Measurements from ENCODE around the gene CCDC146.
A peak's percentile ranks its signal among the peaks of the same experiment; 100 is the strongest.
"Not testable (repeated sequence)": the region's sequence is repeated elsewhere in the genome, so short reads cannot be mapped to it uniquely, and the experiment has no call there.

The CCDC146 gene

DNA sequence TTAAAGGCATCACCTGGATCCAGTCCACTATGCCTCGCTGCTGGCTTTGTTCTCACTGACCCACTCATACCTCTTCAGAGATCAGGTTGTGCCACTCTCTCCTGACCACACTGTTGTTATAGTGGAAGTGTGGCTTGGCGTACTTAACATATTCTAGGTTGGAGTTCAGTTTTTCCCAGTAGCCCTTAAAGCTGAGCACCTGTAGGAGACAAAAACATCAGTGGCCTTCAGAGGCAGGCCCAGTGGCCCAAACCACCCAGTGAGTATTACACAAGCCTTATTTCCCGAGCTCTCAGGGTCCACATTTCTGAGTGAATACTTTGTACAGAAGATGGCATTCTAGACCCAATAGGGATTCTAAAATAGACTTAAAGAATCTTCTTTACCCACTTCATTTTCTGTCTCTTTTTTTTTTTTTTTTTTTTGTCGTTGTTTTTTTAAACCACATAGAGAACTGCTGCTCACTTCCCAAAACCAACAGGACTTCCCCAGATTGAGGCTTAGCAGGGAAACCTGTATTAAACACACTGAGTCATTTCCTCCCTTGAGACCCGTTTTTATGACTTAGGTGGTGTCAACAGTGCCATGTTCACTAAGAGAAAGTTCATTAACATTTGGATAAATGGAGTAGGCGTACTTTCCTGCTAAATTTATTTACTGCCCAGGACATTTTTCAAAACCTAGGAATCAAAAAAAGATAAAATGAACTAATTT lies 207.9 kb downstream of the CCDC146 start:
- no peak for DNase-seq

GRCh38 chr7:77331938-77332695 lies 209.7 kb downstream of the CCDC146 start:
- DNase-seq = peak; percentile 38

GRCh38 chr7:77334039-77334438 lies 211.6 kb downstream of the CCDC146 start:
- not testable (repeated sequence) for DNase-seq

DNA sequence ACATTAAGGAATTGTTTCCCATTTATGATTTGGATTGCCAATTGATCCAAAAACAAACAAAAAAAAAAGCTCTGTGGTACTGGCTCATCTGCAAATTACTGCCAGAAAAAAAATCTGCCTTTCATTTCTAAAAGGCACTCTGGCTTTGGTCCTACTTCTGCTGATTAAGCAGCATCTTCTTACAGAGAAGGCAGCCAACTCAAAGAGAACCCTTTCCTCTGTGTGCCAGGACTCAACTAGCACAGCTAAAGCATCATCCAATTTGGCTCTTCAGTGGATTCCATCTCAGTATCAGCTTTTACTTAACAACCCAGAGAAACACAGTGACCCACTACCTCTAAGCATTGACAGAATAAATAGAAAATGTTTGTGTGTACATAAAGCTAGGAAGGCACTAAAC lies 213.2 kb downstream of the CCDC146 start:
- DNase-seq = no peak

GRCh38 chr7:77337456-77337990 lies 215.1 kb downstream of the CCDC146 start:
- no peak for DNase-seq

- no peak for DNase-seq
Observed at GRCh38 chr7:77338260-77338659, 215.8 kb downstream of the CCDC146 start.

GRCh38 chr7:77338883-77339629 lies 216.6 kb downstream of the CCDC146 start:
- DNase-seq = no peak

DNA sequence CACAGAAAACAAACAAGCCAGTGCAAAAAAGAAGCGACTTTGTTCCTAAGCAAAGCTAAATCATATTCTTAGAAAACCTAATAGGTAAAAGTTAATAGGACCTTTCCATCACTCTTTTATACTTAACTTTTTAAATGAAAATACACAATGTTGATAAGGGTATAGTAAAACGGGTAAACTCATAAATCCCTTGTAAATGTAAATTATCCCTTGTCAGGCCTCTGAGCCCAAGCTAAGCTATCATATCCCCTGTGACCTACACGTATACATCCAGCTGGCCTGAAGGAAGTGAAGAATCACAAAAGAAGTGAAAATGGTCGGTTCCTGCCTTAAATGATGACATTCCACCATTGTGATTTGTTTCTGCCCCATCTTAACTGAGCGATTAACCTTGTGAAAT lies 217.3 kb downstream of the CCDC146 start:
- DNase-seq = no peak
